Neural progenitor cell (in vitro differentiated cells): ENCODE measurements around the gene KRT74. TPM values are rescaled to one million over a fixed set of nuclear protein-coding genes. Genes with fewer than 3 reads are reported as not detected.

Experiments
- DNase-seq: peaks from one replicate; pipeline ENCODE4 v3.0.0-alpha.2; 2016; ENCODE audit warnings: low spot score
- H2AFZ ChIP-seq: fragments of 200-600 bp; sonication (generic); replicated peaks from 2 replicates; pipeline ENCODE4 v1.6.1; 2016; ENCODE audit warnings: antibody characterized with exemption
- H3F3A ChIP-seq: fragments of 200-600 bp; sonication (generic); 2 replicates; pipeline ENCODE4 v1.6.1; 2016; ENCODE audit warnings: antibody characterized with exemption, low read depth
- H3K27ac ChIP-seq: fragments of 200-600 bp; sonication (generic); 2 replicates; pipeline ENCODE4 v1.5.1; 2016; ENCODE audit warnings: mild to moderate bottlenecking
- H3K27me3 ChIP-seq: fragments of 200-600 bp; sonication (generic); 2 replicates; pipeline ENCODE4 v1.6.1; 2016; ENCODE audit warnings: mild to moderate bottlenecking, moderate library complexity
- H3K36me3 ChIP-seq: fragments of 200-600 bp; sonication (generic); 2 replicates; pipeline ENCODE4 v1.5.1; 2016
- H3K4me1 ChIP-seq: fragments of 200-600 bp; sonication (generic); 2 replicates; pipeline ENCODE4 v1.6.1; 2016; ENCODE audit warnings: mixed run types
- H3K4me2 ChIP-seq: fragments of 200-600 bp; sonication (generic); 2 replicates; pipeline ENCODE4 v1.6.1; 2016
- H3K4me3 ChIP-seq: fragments of 200-600 bp; sonication (generic); 2 replicates; pipeline ENCODE4 v1.5.1; 2016
- H3K79me2 ChIP-seq: fragments of 200-600 bp; sonication (generic); 2 replicates; pipeline ENCODE4 v1.6.1; 2016; ENCODE audit warnings: low read depth
- H3K9ac ChIP-seq: fragments of 200-600 bp; sonication (generic); 2 replicates; pipeline ENCODE4 v1.6.1; 2016
- H3K9me3 ChIP-seq: fragments of 200-600 bp; sonication (generic); 2 replicates; pipeline ENCODE4 v1.5.1; 2016; ENCODE audit warnings: low read depth
- H4K20me1 ChIP-seq: fragments of 200-600 bp; sonication (generic); 2 replicates; pipeline ENCODE4 v1.6.1; 2016; ENCODE audit warnings: low read depth
- H3K27ac Mint-ChIP-seq: 3 replicates; pipeline ENCODE4 v1.8.0; 2021; ENCODE audit warnings: mixed read lengths
- H3K27me3 Mint-ChIP-seq: 2 replicates; pipeline ENCODE4 v1.8.0; 2022; ENCODE audit warnings: low read depth, mild to moderate bottlenecking, inconsistent platforms, moderate library complexity, mixed read lengths; ENCODE audit not compliant: insufficient read depth
- H3K36me3 Mint-ChIP-seq: 3 replicates; pipeline ENCODE4 v1.8.0; 2021; ENCODE audit warnings: mixed read lengths
- H3K4me1 Mint-ChIP-seq: 3 replicates; pipeline ENCODE4 v1.8.0; 2021; ENCODE audit warnings: mixed read lengths
- H3K4me3 Mint-ChIP-seq: 3 replicates; pipeline ENCODE4 v1.8.0; 2021; ENCODE audit warnings: mild to moderate bottlenecking, moderate library complexity, mixed read lengths
- H3K9me3 Mint-ChIP-seq: 3 replicates; pipeline ENCODE4 v1.8.0; 2020; ENCODE audit warnings: mixed read lengths
- EZH2 ChIP-seq: fragments of 200-600 bp; sonication (generic); IDR thresholded peaks from 2 replicates; pipeline ENCODE4 v1.6.1; 2017; ENCODE audit warnings: antibody characterized with exemption, mild to moderate bottlenecking, moderate library complexity
- EZH2phosphoT487 ChIP-seq: fragments of 200-600 bp; sonication (generic); IDR thresholded peaks from 2 replicates; pipeline ENCODE4 v1.6.1; 2017; ENCODE audit warnings: antibody characterized with exemption
- total RNA-seq: library from RNA; depleted of rRNA; stranded (reverse); fragments of >200 nt; gene quantifications from 2 replicates; pipeline ENCODE4 v1.2.3, GENCODE V29; 2015; ENCODE audit warnings: low replicate concordance
- TF ChIP-seq, protein P1 (sequence below): fragments of 200-600 bp; sonication (generic); IDR thresholded peaks from 2 replicates; pipeline ENCODE4 v1.5.1; 2017; ENCODE audit warnings: antibody characterized with exemption, mild to moderate bottlenecking

The KRT74 gene
- total RNA-seq, 1 donor from 2014 or later, result not detected

DNA sequence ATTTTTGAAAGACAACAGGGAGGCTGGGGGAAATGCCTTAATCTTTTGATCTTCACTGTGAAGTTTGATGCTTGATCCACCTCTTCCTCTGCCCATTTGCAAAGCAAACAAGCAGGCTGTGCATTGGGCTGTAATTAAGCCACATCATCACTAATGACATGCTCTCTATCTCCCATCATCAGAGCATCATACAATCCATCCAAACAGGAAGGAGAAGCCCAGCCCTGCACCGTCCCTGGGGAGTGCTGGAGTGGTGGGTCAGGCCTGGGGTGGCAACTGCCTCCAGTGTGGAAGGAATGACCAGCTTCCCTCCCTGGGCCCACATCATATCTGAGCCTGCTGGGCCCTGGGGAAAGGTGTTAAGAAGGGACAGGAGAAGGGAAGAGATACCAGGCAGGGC lies 6.9 kb upstream of the KRT74 start:
- no peak for DNase-seq
- H3K4me3 ChIP-seq, result no peak overlapping the region

GRCh38 chr12:52579468-52580465 lies 6.1 kb upstream of the KRT74 start:
- H2AFZ ChIP-seq, result no peak overlapping the region
- no peak overlapping the region for H3K27ac ChIP-seq
- H3K9me3 ChIP-seq, result no peaks in the 10 kb centered on the region
- no peaks in the 10 kb centered on the region for H4K20me1 ChIP-seq
- peaks cover 13% of the 10 kb centered on the region for H3K27me3 Mint-ChIP-seq
- TF ChIP-seq EZH2, result no peak
- TF ChIP-seq, protein P1, sequence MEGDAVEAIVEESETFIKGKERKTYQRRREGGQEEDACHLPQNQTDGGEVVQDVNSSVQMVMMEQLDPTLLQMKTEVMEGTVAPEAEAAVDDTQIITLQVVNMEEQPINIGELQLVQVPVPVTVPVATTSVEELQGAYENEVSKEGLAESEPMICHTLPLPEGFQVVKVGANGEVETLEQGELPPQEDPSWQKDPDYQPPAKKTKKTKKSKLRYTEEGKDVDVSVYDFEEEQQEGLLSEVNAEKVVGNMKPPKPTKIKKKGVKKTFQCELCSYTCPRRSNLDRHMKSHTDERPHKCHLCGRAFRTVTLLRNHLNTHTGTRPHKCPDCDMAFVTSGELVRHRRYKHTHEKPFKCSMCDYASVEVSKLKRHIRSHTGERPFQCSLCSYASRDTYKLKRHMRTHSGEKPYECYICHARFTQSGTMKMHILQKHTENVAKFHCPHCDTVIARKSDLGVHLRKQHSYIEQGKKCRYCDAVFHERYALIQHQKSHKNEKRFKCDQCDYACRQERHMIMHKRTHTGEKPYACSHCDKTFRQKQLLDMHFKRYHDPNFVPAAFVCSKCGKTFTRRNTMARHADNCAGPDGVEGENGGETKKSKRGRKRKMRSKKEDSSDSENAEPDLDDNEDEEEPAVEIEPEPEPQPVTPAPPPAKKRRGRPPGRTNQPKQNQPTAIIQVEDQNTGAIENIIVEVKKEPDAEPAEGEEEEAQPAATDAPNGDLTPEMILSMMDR, result no peak
- no peak for TF ChIP-seq EZH2phosphoT487
- peaks cover 2% of the 10 kb centered on the region for H3K4me1 Mint-ChIP-seq
- H3K36me3 ChIP-seq, result no peaks in the 10 kb centered on the region
- no peaks in the 10 kb centered on the region for H3K36me3 Mint-ChIP-seq
- H3K4me2 ChIP-seq, result no peak overlapping the region
- H3K79me2 ChIP-seq, result no peaks in the 10 kb centered on the region
- no peaks in the 10 kb centered on the region for H3F3A ChIP-seq
- no peak overlapping the region for H3K9ac ChIP-seq
- no peaks in the 10 kb centered on the region for H3K27me3 ChIP-seq
- no peak overlapping the region for H3K4me3 Mint-ChIP-seq
- no peak overlapping the region for H3K27ac Mint-ChIP-seq
- no peaks in the 10 kb centered on the region for H3K9me3 Mint-ChIP-seq
- H3K4me1 ChIP-seq, result peaks cover 4% of the 10 kb centered on the region
- H3K4me3 ChIP-seq, result no peak overlapping the region
- DNase-seq, result no peak

More for the DNA sequence above, 6.9 kb upstream of the KRT74 start:
- no peaks in the 10 kb centered on the region for H4K20me1 ChIP-seq
- H3K9me3 ChIP-seq, result no peaks in the 10 kb centered on the region
- H3K27me3 ChIP-seq, result no peaks in the 10 kb centered on the region
- no peak overlapping the region for H3K9ac ChIP-seq
- Mint-ChIP-seq H3K27ac (no peak overlapping the region), H3K9me3 (no peaks in the 10 kb centered on the region), H3K36me3 (no peaks in the 10 kb centered on the region), H3K4me3 (no peak overlapping the region), H3K4me1 (peaks cover 2% of the 10 kb centered on the region), H3K27me3 (peaks cover 13% of the 10 kb centered on the region)
- TF ChIP-seq, protein P1, result no peak
- TF ChIP-seq EZH2 (no peak), EZH2phosphoT487 (no peak)
- no peak overlapping the region for H3K4me2 ChIP-seq
- H2AFZ ChIP-seq, result no peak overlapping the region
- H3K4me1 ChIP-seq, result peaks cover 4% of the 10 kb centered on the region
- no peak overlapping the region for H3K27ac ChIP-seq
- H3K79me2 ChIP-seq, result no peaks in the 10 kb centered on the region
- H3F3A ChIP-seq, result no peaks in the 10 kb centered on the region
- no peaks in the 10 kb centered on the region for H3K36me3 ChIP-seq

GRCh38 chr12:52578469-52578868 lies 4.8 kb upstream of the KRT74 start:
- Mint-ChIP-seq H3K9me3 (no peaks in the 10 kb centered on the region), H3K36me3 (no peaks in the 10 kb centered on the region), H3K4me3 (no peak overlapping the region), H3K27ac (no peak overlapping the region), H3K4me1 (peaks cover 2% of the 10 kb centered on the region), H3K27me3 (peaks cover 13% of the 10 kb centered on the region)
- Histone ChIP-seq H3F3A (no peaks in the 10 kb centered on the region), H2AFZ (no peak overlapping the region), H4K20me1 (no peaks in the 10 kb centered on the region), H3K36me3 (no peaks in the 10 kb centered on the region), H3K27ac (no peak overlapping the region), H3K27me3 (no peaks in the 10 kb centered on the region), H3K4me2 (no peak overlapping the region), H3K79me2 (no peaks in the 10 kb centered on the region), H3K4me3 (no peak overlapping the region), H3K9ac (no peak overlapping the region), H3K4me1 (peaks cover 4% of the 10 kb centered on the region), H3K9me3 (no peaks in the 10 kb centered on the region)
- TF ChIP-seq, protein P1, result no peak
- TF ChIP-seq EZH2phosphoT487 (no peak), EZH2 (no peak)
- DNase-seq, result no peak
